ENCODE results near the gene UBE2G2. TPM values are rescaled to one million over a fixed set of nuclear protein-coding genes. Genes with fewer than 3 reads are reported as not detected.

The UBE2G2 gene
- total RNA-seq, 1 donor from 2014 or later: 118 TPM

DNA sequence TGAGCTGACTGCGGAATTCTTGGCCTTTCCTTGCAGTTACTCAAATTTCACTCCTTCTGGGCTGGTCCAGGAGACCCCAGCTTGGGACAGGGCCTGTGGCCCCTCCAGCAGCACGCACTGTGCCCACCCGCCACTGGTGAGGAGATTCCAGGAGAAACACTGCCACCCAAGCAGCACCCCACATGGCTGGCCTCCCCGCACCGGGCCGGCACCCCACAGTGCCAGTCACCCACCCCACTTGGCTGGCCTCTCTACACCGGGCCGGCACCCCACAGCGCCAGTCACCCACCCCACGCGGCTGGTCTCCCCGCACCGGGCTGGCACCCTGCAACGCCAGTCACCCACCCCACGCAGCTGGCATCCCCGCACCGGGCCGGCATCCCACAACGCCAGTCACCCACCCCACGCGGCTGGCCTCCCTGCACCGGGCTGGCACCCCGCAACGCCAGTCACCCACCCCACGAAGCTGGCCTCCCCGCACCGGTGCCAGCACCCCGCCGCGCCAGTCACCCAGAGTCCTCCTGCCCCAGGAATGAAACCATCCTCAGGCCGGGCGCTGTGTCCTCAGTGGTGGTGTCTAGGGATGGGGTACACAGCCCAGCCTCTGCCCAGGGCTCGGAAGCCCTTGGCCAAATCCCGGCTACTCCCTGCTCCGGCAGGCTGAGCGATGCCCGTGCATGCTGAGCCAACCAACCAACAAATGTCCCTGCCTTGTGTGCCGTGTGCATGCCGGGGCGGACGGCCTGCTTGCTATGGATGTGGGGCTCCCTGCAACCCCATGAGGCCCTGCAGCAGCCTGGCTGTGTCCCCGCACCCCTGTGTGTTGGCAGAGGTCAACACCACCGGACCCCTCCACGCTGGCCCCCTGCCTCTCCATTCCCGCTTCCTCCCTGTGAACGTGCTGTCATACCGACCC, 51.6 kb downstream of the UBE2G2 start:
- intact Hi-C loops (cut with micrococcal nuclease): no loop called here
- Mint-ChIP-seq H3K4me3 (ENCODE audit: low read depth) (no peak overlapping the region), H3K9me3 (no peaks in the 10 kb centered on the region), H3K27me3 (ENCODE audit: low read depth) (peaks cover 2% of the 10 kb centered on the region), H3K36me3 (ENCODE audit: low read depth) (no peaks in the 10 kb centered on the region), H3K4me1 (ENCODE audit: low read depth) (no peaks in the 10 kb centered on the region), H3K27ac (no peak overlapping the region)
- DNase-seq (ENCODE audit: low spot score): no peak

DNA sequence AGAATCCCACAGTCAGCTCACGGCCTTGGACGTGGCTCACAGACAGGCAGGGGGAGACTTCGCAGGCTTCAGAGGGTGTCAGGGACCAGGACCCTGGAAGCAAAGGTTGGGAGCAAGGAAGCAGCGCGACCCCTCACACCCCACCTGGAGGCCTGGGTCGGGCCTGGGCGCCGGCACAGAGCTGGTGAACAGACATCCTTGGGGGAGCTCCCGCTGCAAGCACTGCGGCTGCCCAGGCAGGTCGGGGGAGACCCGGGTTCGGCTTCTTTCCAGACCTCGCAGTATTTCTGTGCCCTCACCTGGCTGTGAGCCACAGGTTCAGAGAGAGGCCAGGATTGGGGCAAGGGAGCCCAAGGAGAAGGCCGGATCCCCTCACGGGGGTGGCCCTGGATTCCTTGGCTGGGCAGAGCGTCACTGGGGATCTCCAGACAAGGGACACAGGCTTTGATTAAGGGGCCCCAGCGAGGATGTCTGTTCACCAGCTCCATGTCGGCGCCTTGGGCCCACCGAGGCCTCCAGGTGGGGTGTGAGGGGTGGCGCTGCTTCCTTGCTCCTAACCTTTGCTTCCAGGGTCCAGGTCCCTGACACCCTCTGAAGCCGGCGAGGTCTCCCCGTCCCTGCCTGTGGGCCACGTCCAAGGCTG, 52.4 kb downstream of the UBE2G2 start:
- Mint-ChIP-seq H3K27ac (no peak overlapping the region), H3K4me3 (ENCODE audit: low read depth) (no peak overlapping the region), H3K36me3 (ENCODE audit: low read depth) (no peaks in the 10 kb centered on the region), H3K27me3 (ENCODE audit: low read depth) (peaks cover 2% of the 10 kb centered on the region), H3K4me1 (ENCODE audit: low read depth) (no peaks in the 10 kb centered on the region), H3K9me3 (no peaks in the 10 kb centered on the region)
- intact Hi-C loops (cut with micrococcal nuclease): no loop called here
- DNase-seq (ENCODE audit: low spot score): no peak

DNA sequence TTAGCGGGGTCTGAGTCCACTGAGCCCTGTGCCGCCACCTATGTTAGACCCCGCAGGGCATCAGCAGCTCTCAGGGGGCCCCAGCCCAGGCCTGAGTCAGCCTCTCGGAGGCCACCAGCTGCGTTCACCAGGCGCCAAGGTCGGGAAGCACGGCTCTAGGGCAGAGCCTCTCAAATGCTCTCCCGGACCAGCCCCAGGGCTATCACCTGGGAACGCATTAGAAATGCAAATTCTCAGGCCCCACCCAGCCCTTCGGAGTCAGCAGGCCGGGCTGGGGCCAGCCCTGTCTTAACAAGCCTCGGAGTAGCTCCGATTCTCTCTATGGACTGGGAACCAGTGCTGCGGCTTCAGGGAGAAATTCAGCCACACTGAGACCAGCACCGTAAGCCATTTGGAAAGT, 53.0 kb downstream of the UBE2G2 start:
- DNase-seq (ENCODE audit: low spot score): no peak
- Mint-ChIP-seq H3K27me3 (ENCODE audit: low read depth) (peaks cover 2% of the 10 kb centered on the region), H3K36me3 (ENCODE audit: low read depth) (no peaks in the 10 kb centered on the region), H3K4me1 (ENCODE audit: low read depth) (no peaks in the 10 kb centered on the region), H3K27ac (no peak overlapping the region), H3K9me3 (no peaks in the 10 kb centered on the region), H3K4me3 (ENCODE audit: low read depth) (no peak overlapping the region)
- intact Hi-C loops (cut with micrococcal nuclease): no loop called here

DNA sequence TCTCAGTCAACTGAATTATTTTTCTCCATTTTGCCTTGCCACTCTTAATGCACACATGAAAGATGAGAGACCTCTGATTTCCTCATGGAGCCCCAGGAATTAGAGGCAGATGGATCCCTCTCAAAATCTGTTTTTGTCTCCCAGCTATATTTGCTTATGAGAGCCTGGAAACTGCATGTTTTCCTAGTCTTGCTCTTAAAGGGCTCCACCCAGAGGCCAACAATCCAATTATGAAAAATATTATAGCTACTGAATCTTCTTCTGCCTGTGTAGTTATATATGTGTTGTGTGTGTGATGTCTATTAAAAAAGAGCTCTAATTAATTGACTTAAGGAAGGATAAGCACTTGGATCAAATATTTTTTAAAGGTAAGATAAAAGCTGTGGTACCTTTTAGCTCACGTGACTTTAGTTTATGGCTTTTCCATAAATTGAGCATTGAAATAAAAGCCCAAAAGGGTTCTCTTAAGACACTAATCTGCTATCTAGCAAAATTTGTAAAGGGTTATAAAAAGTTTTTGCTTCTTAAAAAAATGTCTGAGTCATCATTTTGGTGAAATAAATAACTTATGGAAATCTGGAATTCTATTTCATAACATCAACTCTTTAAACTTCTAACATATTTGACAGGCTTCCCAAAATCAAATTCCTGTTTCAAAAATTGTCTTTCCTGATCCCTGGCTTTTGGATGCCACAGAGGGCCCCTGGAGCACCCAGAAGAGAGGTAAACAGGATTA, 59.0 kb downstream of the UBE2G2 start:
- no peaks in the 10 kb centered on the region for H3K4me1 Mint-ChIP-seq (ENCODE audit: low read depth)
- no peak overlapping the region for H3K27ac Mint-ChIP-seq
- no peaks in the 10 kb centered on the region for H3K9me3 Mint-ChIP-seq
- H3K27me3 Mint-ChIP-seq (ENCODE audit: low read depth): peaks cover 5% of the 10 kb centered on the region
- H3K4me3 Mint-ChIP-seq (ENCODE audit: low read depth): no peak overlapping the region
- no peaks in the 10 kb centered on the region for H3K36me3 Mint-ChIP-seq (ENCODE audit: low read depth)
- DNase-seq (ENCODE audit: low spot score): no peak
- intact Hi-C loops (cut with micrococcal nuclease): no loop called here

DNA sequence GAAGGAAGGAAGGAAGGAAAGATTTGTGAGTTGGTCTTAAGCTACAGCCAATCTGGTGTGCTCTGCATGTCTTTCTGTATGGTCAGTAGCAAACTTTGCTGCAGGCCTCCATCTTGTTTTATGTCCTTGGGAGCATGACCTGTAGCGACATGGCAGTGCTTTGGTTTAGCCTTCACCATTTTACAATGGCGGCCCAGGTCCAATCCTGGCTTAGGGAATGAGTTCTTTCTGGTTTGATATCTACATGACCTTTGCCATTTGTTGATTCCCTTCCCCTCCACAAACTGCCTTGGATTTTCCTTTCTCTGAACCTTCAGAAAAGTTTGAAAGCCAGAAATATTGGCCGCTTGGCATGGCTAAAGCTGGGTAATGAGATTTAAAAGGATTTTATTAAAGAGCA, 59.7 kb downstream of the UBE2G2 start:
- Mint-ChIP-seq H3K4me1 (ENCODE audit: low read depth) (no peaks in the 10 kb centered on the region), H3K27me3 (ENCODE audit: low read depth) (peaks cover 10% of the 10 kb centered on the region), H3K36me3 (ENCODE audit: low read depth) (no peaks in the 10 kb centered on the region), H3K27ac (no peak overlapping the region), H3K9me3 (no peaks in the 10 kb centered on the region), H3K4me3 (ENCODE audit: low read depth) (no peak overlapping the region)
- DNase-seq (ENCODE audit: low spot score): no peak
- intact Hi-C loops (cut with micrococcal nuclease): no loop called here

DNA sequence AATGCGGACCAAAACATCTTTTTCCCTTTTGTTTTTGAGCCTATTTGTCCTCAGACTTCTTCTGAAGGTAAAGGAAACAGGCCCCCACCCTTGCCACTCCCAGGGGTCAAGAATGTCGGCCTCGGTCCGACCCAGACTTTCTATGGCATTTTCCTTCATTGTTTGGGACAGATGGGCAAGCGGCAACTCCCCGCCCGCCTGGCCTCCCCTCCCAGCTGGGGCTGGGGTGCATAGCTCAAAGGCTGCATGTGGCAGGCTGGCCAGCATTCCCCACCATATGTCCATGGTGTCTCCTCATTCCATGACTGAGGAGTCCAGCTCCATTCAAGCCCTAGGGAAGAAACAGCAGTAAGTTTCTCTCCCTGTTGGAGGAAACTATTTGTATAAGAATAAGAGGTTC, 60.9 kb downstream of the UBE2G2 start:
- Mint-ChIP-seq H3K9me3 (no peaks in the 10 kb centered on the region), H3K27me3 (ENCODE audit: low read depth) (peaks cover 10% of the 10 kb centered on the region), H3K27ac (no peak overlapping the region), H3K4me1 (ENCODE audit: low read depth) (no peaks in the 10 kb centered on the region), H3K36me3 (ENCODE audit: low read depth) (no peaks in the 10 kb centered on the region), H3K4me3 (ENCODE audit: low read depth) (no peak overlapping the region)
- intact Hi-C loops (cut with micrococcal nuclease): no loop called here
- DNase-seq (ENCODE audit: low spot score): no peak

DNA sequence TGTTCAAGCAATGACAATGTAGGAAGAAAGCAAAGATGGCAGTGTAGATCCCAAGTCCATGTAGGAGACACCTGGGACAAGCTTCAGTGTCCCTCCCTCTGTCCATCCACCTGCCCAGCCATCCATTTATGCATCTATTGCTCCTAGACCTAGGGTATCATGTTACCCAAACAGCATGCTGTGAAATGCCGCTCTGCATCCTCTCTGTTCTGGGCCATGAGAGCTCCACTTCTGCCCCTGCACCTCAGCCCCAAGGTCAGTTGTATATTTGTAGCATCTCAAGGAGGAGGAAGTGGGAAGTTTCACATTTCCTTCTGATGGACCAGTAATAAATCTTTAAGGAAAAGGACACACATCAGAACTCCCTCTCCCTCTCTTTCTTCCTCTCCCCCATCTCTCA, 62.3 kb downstream of the UBE2G2 start:
- peaks cover 10% of the 10 kb centered on the region for H3K27me3 Mint-ChIP-seq (ENCODE audit: low read depth)
- intact Hi-C loops (cut with micrococcal nuclease): no loop called here

DNA sequence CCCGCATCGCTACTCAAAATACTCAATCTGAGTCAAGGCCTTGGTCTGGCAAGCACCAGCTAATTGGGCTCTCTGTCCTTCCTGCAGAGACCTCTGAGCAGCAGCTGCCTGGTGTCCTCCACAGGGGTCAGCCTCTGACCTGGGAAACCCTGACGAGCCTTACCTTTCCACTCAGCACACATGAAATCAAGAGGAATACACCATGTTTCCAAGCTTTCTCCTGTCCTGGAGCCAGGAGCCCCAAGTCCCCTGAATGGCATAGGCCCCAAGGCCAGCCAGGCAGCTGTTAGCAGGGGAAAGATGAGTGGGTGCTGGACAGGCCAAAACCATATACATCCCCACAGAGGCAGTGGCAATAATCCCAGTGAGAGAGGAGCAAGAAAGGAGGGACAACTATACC, 63.0 kb downstream of the UBE2G2 start:
- H3K27me3 Mint-ChIP-seq (ENCODE audit: low read depth): peaks cover 10% of the 10 kb centered on the region
- H3K9me3 Mint-ChIP-seq: no peaks in the 10 kb centered on the region
- intact Hi-C loops (cut with micrococcal nuclease): no loop called here
- no peak overlapping the region for H3K4me3 Mint-ChIP-seq (ENCODE audit: low read depth)
- H3K36me3 Mint-ChIP-seq (ENCODE audit: low read depth): no peaks in the 10 kb centered on the region
- DNase-seq (ENCODE audit: low spot score): no peak
- H3K4me1 Mint-ChIP-seq (ENCODE audit: low read depth): no peaks in the 10 kb centered on the region
- H3K27ac Mint-ChIP-seq: no peak overlapping the region

More for the DNA sequence above, 62.3 kb downstream of the UBE2G2 start:
- no peak for DNase-seq (ENCODE audit: low spot score)
- no peaks in the 10 kb centered on the region for H3K4me1 Mint-ChIP-seq (ENCODE audit: low read depth)
- no peak overlapping the region for H3K4me3 Mint-ChIP-seq (ENCODE audit: low read depth)
- no peak overlapping the region for H3K27ac Mint-ChIP-seq
- H3K9me3 Mint-ChIP-seq: no peaks in the 10 kb centered on the region
- no peaks in the 10 kb centered on the region for H3K36me3 Mint-ChIP-seq (ENCODE audit: low read depth)

DNA sequence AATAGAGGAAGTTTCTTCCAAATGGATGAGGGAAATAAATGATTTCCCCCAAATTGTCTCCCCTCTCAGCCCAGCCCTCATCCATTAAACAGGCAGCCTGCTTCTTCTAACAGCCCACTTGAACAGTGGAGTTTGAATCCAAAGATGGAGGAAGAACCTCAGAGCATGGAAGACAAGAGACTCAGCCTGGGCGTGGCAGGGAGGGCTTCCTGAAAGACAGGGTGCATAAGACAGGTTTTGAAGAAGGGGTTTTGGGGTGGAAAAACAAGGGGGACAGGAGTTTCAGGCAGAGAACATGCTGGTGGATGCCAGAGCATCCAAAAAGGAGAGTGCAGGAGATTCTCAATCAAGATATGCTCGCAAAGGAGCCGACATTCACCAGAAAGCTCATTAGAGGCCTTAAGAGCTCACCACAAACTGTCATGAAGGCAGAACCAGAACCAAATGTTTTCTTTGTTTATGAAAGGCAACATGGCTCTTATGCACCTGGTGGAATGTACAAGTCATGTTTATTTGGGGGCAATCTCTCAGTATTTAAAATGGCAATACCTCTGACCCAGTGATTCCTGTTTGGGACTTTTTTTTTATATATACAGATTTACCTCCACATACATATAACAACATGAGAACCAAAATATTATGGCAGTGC, 63.8 kb downstream of the UBE2G2 start:
- Mint-ChIP-seq H3K36me3 (ENCODE audit: low read depth) (no peaks in the 10 kb centered on the region), H3K4me3 (ENCODE audit: low read depth) (no peak overlapping the region), H3K4me1 (ENCODE audit: low read depth) (no peaks in the 10 kb centered on the region), H3K27me3 (ENCODE audit: low read depth) (peaks cover 7% of the 10 kb centered on the region), H3K9me3 (no peaks in the 10 kb centered on the region), H3K27ac (no peak overlapping the region)
- DNase-seq (ENCODE audit: low spot score): no peak
- intact Hi-C loops (cut with micrococcal nuclease): no loop called here

DNA sequence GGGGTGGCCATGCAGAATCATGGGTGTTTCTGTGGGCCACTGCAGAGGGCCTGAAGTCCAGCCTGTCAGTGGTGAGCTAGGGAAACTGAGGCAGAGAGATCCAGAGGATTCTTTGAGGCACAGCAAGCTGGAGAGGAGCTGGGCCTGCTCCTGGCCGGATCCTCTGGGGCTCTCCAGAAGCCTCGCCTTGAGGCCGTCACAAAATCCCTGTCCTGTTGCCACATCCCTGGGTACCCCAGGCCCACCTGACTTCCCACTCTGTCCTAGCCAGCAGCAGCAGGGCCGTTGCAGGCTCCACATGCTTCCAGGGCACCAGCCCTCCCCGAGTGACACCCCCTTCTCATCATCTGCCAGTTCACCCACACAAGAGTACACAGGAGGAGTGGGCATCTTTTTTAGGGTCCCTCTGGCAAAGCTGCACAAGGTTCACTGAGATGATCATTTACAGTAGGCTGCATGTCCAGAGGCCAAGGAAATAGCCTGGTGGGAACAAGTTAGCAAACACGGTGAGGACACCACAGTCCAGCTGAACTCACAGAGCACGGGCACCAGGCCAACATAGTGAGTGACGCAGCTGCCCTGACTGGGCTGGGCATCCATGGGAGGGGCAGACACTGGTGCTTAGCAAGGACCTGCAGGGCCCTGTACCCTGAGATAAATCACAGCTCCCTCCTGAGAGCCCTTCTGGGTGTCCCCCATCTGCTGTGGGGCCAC, 65.2 kb downstream of the UBE2G2 start:
- DNase-seq (ENCODE audit: low spot score): no peak
- no peaks in the 10 kb centered on the region for H3K9me3 Mint-ChIP-seq
- no peaks in the 10 kb centered on the region for H3K36me3 Mint-ChIP-seq (ENCODE audit: low read depth)
- no peak overlapping the region for H3K4me3 Mint-ChIP-seq (ENCODE audit: low read depth)
- H3K4me1 Mint-ChIP-seq (ENCODE audit: low read depth): no peaks in the 10 kb centered on the region
- intact Hi-C loops (cut with micrococcal nuclease): no loop called here
- peaks cover 7% of the 10 kb centered on the region for H3K27me3 Mint-ChIP-seq (ENCODE audit: low read depth)
- H3K27ac Mint-ChIP-seq: no peak overlapping the region

DNA sequence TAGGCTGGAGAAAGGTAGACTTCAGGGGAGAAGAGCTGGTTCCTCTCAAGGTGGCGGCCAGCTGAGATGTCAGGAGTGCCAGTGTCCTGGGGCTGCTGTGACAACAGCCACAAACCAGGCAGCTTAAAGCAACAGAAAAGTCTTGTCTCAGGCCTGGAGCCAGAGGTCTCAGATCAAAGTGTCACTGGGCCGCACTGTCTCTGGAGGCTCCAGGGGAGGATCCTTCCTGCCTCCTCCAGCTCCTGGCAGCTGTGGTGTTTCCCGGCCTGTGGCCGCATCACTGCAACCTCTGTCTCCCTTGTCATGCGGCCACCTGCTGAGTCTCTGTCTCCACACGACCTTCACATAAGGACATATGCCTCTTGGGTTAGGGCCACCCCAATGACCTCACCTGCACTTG, 65.8 kb downstream of the UBE2G2 start:
- H3K4me1 Mint-ChIP-seq (ENCODE audit: low read depth): no peaks in the 10 kb centered on the region
- intact Hi-C loops (cut with micrococcal nuclease): no loop called here
- no peak for DNase-seq (ENCODE audit: low spot score)
- no peak overlapping the region for H3K4me3 Mint-ChIP-seq (ENCODE audit: low read depth)
- H3K9me3 Mint-ChIP-seq: no peaks in the 10 kb centered on the region
- no peaks in the 10 kb centered on the region for H3K36me3 Mint-ChIP-seq (ENCODE audit: low read depth)
- H3K27ac Mint-ChIP-seq: no peak overlapping the region
- peaks cover 7% of the 10 kb centered on the region for H3K27me3 Mint-ChIP-seq (ENCODE audit: low read depth)

DNA sequence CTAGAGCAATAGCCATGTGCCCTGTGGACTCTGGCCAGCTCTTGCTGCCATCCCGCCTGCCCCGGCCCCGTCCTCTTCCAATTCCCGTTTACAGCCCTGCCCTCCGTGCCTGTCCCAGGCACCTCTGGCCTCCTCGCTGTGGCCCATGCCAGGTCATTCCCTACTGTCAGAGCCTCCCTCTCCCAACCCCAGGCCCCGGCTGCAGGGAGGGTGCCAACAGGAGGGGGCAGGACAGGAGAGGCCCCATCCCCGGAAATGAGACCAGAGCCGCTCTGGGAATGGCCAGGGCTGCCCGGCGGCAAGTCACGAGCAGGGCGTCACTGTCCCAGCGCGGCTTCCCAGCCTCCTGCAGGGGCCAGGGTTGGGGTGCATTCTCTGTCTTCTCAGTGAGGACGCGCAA, 66.8 kb downstream of the UBE2G2 start:
- no peak for DNase-seq (ENCODE audit: low spot score)
- Mint-ChIP-seq H3K36me3 (ENCODE audit: low read depth) (no peaks in the 10 kb centered on the region), H3K27ac (no peak overlapping the region), H3K4me3 (ENCODE audit: low read depth) (no peak overlapping the region), H3K4me1 (ENCODE audit: low read depth) (no peaks in the 10 kb centered on the region), H3K9me3 (no peaks in the 10 kb centered on the region), H3K27me3 (ENCODE audit: low read depth) (peaks cover 7% of the 10 kb centered on the region)
- intact Hi-C loops (cut with micrococcal nuclease): no loop called here

Data from activated T-helper 2 cell treated with anti-CD3 and anti-CD28 coated beads, Interferon-gamma antibody, Interleukin-2, Interleukin-4, amounts not matched to agents 10 μg/mL and 5 μg/mL and 100 μg/mL, durations not matched to agents 14 hours and 24 hours and 36 hours (primary cell).